Hematopoietic multipotent progenitor cell treated with erythropoietin and hydrocortisone succinate and interleukin-3 and kit ligand, for 17 days (in vitro differentiated cells): ENCODE measurements around the gene HIF3A.
"Not testable (repeated sequence)": the region's sequence is repeated elsewhere in the genome, so short reads cannot be mapped to it uniquely, and the experiment has no call there.

Source experiments
- DNase-seq: peaks from one replicate; pipeline ENCODE4 v3.0.0-alpha.2; 2015; ENCODE audit warnings: low spot score

The HIF3A gene

DNA sequence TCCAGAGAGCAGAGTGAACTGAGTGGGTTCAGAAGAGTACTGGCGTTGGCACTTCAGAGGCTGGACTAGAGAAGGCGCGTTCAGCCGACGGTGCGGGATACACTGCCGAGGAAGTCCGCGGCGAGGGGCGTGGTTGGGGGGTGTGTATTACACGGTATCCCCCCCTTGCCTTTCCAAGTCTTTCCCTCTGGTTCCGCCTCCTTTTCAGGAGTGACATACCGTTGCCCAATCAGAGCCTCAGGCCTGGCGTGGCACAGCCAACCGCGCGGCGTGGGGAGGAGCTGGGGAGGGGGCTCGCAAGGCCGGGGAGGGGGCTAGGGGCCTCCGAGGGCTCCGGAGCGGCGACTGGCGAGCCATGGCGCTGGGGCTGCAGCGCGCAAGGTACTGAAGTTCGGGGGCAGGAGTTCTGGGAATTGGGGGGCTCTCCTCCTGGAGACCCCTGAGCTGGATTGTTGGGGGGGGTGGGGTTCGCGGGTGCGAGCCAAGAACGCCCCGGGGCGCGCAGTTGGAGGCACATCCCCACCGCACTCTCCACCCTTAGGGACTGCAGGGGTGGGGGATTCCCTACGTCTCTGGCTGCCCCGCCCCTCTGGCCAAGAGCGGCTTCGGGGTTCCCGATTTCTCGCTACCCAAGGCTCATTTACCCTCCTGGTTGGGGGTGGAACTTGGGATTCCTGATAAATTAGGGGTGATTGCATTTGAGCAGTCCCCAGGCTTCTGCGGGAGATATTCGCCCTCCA, at the start of gene HIF3A:
HIF3A (plus strand) TSS at position 321 of the 740 bp plus-strand sequence; CDS start at position 356, 35 bp downstream.
- DNase-seq: no peak

DNA sequence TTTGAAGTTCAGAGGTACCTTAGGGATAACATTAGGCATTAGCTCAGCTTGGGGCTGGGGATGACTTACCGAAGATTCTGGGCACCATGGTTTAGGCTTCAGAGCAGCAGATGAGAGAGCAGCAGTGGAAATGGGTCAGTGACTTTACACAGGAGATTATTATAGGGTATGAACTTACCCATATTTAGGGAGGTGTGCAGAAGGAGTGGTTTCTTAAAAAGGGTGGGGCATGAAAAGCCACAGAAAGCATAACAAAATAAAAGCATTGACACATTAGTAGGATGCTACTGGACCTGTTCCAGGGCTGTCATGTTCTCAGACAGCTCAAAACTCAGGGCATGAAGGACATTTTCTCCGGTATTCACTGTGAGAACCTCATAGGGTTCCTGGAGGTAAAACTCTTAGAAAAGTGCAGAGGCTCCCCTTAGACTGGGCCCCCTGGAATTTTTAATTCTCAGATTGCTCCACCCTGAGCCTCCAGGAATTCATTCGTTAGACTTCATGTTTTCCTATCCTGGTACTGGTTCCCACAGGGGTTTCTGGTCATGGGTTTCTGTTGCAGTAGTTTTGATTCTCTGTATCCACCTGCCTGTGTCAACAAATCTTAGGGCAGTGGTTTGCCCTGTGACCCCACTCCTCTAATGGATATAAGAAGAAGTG, 46.6 kb upstream of the HIF3A start:
- DNase-seq: no peak

DNA sequence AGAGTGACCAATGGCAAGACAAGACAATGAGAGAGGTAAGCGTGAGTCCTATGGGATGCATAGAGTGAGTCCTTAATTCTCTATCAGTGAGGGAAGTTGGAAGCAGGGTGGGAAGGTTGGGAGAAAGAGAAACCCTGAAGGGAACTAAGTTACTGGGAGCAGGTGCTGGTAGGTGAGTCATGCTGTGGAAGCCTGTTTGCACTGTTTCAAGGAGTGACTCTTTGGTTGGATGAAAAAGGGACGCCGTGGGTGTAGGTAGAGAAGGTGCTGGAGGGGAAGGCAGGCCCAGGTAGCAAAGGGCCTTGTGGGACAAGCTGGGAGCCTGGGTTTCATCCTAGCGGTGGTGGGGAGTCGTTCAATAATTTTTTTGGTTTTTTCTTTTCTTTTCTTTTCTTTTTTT, 45.4 kb upstream of the HIF3A start:
- no peak for DNase-seq

DNA sequence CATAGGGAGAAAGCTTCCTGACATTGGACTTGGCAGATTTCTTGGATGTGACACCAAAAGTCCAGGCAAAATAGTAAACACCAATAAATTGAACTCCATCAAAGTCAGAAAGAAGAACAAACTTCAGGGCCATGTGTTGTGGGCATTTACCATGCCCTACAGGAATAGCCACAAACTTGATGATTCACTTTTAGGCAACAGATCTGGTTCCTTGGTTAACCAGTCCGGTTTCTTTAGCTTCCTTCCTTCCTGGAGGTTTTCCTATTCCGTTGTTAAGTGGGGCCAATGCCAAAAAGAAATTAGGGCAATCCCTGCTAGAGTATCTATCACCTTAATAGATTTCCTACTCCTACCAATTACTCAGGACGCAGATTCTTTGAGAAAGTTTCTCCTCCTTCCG, 42.1 kb upstream of the HIF3A start:
- no peak for DNase-seq

DNA sequence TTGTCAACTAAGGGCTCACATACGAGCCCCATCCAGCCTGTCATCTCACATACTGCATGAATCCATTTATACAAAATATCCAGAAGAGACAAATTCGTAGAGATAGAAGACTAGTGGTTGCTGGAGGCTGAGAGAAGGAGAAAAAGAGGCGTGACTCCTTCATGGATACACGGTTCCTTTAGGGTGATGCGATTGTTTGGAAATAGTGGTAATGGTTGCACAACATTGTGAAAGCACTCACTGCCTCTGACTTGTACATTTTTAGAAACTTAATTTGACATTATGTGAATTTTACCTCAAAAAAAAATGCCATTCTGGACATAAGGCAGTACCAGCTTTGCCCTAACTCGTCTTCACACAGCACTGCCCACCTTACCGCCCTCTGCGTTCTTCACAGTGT, 40.0 kb upstream of the HIF3A start:
- DNase-seq: no peak

DNA sequence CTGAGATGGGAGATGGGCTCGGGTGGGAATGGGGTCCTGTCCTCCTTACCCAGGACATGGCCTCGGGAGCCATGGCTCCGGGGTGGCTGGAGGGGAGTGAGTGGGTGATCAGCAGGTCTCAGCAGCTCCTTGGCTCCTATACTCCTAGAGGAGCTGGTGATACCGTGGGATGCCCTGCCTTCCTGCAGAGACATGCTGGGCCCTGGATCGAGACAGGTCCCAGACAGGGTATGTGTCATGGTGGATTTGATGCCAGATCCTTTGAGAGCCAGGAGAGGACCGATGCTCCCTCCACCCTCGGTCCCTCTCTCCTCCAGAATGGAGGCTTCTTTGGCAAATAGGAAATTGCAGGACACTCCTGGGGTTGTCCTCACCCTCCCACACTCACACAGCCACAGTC, 35.3 kb upstream of the HIF3A start:
- DNase-seq: not testable (repeated sequence)

DNA sequence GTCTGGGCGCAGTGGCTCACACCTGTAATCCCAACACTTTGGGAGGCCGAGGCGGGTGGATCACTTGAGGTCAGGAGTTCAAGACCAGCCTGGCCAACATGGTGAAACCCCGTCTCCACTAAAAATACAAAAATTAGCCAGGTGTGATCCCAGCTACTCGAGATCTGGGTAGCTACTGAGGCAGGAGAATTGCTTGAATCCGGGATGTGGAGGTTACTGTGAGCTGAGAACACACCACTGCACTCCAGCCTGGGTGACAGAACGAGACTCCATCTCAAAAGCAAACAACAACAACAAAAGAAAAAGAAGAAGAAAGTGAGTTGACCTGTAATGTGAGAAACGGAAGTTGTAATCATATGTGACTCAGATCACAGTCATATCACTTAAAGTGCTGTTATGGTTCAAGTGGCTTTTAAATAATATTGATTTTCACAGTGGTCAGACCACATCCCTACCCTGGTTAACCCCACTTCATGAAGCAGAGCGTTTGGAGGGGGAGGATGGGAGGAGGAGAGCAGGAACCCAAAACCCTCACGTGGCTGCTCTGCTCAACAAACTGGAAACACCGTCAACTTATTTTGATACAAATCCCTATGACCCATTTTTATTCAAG, 34.1 kb upstream of the HIF3A start:
- not testable (repeated sequence) for DNase-seq

DNA sequence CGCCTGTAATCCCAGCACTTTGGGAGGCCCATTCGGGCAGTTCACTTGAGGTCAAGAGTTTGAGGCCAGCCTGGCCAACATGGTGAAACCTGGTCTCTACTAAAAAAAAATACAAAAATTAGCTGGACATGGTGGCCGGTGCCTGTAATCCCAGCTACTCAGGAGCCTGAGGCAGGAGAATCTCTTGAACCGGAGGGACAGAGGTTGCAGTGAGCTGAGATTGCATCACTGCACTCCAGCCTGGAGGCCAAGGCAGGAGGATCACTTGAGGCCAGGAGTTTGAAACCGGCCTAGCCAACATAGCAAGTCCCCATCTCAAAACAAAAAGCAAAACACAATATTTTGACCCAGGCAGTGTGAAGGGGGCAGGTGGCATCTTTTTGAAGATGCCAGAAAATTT, 32.0 kb upstream of the HIF3A start:
- DNase-seq: not testable (repeated sequence)

DNA sequence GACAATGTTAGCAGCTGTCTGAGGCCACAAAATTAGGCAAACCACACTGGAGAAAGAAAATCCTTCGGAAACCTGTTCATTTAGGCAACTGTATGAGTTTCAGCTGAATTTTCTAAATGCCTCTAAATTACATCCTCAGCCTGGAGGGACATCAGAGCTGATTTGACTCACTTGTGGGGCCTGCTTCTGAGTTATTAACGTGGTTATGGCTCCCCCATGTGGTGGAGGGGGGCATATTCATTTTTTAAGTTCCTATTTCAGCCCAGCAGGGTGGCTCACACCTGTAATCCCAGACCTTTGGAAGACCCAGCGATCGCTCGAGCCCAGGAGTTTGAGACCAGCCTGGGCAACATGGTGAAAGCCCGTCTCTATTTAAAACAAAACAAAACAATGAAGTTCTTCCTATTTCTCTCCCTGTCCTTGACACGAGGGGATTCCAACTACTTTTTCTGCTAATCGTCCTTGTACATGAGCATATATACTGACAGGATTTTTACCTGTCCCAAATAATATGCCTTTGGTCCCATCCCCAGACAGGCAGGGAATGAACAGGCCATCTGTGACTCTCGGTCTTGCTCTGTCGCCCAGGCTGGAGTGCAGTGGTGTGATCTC, 31.5 kb upstream of the HIF3A start:
- DNase-seq: peak; percentile 76

DNA sequence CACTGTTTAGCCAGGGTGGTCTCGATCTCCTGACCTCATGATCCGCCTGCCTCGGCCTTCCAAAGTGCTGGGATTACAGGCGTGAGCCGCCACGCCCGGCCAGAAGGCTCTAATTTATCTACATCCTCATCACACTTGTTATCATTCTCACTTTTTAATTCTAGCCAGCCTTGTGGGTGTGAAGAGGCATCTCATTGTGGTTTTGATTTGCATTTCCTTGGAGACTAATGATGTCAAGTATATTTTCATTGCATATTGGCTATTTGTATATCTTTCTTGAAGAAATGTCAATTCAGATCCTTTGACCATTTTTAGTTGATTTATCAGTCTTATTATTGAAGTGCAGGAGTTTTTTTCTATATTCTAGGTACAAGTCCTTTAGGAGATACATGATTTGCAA, 27.7 kb upstream of the HIF3A start:
- no peak for DNase-seq

DNA sequence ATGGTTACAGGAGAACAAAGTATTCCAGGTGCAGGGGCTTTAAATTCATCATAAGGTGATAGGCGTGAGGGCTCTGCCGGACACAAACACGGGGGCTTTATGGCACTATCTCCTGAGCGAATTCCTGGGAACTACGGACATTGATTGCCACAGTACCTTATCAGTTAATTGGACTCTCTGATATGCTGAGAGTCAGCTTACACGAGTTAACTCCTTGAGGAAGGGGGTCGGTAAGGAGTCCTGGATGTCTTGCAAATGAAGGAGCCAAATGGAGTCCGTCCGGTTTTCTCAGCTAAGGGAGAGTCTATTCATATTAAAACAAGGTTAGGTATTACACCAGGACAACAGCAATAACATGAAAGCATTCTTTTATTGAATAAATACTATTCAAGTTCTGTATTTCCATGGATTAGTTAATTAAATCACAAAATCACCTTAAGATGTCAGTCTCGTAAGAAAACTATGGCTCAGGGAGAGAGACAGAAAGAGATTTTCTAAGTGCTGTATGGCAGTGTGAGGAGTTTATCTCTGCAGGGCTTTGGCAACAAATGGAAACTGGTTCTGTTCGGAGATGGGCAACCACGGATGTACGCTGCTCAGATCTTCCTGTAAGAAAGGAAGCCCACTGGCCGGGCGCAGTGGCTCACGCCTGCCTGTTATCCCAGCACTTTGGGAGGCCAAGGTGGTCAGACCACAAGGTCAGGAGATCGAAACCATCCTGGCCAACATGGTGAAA, 26.2 kb upstream of the HIF3A start:
- DNase-seq: no peak

DNA sequence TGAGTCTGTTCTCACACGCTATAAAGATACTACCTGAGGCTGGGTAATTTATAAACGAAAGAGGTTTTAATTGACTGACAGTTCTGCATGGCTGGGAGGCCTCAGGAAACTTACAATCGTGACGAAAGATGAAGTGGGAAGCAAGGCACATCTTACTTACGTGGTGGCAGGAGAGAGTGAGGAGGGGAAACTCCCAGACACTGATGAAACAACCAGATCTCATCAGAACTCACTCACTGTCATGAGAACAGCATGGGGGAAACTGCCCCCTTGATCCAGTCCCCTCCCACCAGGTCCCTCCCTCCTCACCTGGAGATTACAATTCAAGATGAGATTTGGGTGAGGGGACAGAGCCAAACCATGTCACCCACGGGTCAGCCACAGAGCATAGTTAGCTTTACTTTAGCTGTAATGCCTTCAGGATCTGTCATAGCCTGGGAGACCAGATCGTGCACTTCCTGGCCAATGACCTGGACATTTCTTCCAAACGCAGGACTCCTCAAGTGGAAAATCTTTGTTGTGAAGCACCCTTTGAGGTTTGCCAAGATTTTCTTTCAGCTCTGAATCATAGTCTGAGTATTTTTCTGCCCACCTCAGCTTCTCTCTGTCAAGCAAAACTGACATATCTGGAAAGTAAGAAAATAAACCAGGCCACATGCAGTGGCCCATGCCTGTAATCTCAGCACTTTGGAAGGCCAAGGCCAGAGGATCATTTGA, 25.2 kb upstream of the HIF3A start:
- DNase-seq: no peak

DNA sequence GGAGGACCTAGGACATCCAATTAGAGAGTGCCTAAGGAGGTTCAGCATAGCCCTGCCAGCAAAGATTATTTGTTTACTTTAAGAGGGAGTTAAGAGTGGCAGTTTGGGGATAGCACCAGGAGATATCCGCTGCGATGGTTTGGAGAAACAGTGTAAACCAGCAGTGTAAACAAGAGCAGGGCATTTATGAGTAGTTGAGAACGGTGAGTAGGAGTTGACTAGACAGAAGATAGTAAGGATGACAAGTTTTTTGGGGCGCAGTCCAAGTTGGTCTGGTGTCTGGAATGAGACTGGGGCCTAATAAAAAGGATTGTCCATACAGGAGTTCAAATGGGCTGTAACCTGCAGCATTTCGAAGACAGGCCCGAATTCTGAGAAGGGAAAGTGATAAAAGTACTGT, 22.9 kb upstream of the HIF3A start:
- not testable (repeated sequence) for DNase-seq

DNA sequence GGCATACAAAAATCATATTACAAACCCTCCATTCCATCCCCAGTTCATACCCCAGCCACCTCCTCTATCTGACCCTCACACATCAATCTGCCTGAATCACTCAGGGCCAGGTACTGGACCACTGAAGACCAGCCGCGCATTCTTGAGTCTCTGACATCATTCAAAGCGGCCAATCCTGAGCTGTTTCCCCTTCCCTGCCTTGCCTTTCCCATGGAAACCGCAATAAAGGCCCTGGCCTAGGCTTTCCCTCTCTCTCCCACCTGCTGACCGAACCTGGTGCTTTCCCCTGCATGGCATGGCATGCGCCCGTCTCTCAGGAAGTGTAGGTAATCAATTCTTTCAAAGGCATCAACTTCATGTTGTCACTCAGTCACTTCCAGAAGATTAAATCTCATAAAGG, 17.7 kb upstream of the HIF3A start:
- no peak for DNase-seq

DNA sequence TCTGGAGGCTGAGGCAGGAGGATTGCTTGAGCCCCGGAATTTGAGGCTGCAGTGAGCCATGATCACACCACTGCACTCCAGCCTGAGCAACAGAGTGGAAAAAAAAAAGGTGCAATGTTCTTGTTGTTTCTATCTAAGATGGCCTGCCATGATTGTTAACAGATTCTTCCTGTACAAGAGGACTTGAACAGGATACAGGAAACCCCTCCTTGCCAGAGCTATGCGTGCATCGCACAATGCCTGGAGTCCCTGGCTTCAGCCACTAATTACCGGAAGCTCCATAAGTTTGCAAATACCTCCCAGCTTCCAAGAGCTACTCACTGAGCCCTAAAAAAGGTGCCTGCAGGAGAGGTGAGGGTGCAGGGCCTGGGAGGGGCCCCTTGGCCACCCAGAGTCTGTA, 13.1 kb upstream of the HIF3A start:
- DNase-seq: no peak

DNA sequence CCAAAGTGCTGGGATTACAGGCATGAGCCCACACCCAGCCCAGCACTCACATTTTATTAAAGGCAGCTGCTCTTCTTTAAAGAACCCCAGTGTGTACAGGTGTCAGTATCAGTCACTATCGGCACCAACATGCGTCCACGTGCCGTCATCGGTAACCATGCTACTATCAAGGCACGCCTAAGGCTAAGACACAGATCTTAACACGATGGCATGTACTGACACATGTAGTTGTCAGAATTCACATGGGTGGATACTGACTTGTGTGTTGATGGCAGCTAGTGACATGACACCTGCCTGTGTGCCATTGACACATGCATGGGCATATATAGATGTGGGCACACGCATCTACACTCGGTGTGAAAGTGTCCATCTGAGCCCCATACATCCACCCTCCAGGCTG, 12.2 kb upstream of the HIF3A start:
- no peak for DNase-seq

DNA sequence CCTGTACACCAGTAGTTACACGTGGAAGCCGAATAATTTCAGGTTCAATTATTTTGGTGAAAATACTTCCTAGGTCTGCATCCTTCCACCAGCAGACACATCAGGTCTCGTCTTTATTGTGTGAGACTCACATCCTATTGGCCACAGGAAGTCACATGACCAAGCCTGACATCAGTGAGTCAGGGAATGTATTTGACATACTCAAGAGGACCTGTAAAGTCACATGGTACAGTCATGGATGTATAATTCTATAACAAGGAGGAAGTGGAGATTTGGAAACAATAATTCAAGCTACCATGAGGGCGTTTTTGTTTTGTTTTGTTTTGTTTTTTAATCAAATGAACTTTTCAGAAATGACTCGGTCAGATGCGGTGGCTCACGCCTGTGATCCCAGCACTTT, 9.3 kb upstream of the HIF3A start:
- DNase-seq: no peak

DNA sequence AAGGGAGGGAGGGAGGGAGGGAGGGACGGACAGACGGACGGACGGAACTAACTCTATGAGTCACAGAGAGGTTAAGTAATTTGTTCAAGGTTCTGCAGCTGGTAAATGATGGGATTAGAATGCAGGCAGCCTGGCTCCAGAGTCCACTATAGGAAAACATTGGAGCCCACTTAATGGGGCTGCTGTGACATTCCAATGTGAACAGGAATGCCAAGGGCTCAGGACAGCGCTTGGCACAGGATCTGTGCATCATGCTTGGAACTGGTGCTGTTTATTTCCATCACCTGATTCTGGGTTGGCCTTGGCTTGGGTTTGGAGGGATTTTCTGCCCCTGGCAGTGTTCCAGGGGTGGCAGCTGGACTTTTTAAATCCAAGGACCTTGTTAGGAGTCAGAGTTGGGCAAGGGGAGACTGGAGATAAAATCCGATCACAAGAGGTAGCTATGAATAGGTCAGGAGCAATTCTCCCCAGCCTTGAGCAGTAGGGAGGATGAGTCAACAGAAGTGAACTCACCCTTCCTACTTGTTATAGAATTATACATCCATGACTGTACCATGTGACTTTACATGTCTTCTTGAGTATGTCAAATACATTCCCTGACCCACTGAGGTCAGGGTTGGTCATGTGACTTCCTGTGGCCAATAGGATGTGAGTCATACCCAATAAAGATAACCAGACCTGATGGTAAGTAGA, 7.8 kb upstream of the HIF3A start:
- DNase-seq: no peak

DNA sequence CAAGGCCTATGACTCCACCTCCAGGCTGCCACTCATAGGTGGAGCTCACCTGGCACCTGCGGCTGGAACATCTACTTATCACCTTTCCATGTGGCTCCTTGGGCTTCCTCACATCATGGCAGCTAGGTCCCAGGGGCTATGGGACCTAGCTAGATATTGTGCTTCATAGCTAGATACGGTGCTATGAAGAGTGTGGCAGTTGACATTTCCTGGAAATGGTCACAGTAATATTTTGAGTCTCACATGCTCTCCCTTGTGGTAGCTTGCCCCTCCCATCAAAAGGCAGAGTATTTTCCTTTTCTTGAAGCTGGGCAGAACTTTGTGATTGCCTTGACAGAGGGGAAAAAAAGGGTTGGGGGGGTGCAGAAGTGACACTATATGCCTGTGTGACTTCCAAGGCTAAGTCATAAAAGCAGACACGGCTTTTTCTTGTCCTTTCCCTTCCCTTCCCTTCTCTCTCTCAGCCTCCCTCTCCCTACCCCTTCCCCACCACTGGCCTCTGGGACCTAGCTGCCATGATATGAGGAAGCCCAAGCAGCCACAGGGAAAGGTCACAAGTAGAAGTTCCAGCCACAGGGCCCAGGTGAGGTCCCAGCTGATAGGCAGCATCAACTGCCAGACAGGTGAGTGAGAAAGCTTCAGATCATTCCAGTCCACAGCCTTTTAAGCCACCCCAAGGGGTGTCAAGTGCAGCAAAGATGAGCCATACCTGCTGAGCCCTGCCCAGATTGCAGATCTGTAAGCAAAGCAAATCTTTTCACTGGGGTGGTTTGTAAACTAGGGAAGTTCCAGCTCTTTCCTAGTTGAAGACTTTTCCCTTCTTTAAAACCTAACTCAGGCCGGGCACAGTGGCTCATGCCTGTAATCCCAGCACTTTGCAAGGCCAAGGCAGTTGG, 6.9 kb upstream of the HIF3A start:
- no peak for DNase-seq

DNA sequence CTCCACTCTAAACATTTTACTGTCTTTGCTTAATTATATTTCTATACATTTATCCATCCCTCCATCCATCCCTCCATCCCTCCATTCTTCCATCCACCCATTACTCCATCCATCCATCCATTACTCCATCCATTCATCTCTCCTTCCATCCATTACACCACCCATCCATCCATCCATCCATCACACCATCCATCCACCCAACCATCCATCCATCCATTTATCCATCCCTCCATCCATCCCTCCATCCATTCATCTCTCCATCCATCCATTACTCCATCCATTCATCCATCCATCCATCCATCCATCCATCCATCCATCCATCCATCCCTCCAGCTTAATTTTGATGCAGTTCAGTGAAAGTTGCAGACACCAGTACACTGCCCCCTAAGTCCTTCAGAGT, 5.0 kb upstream of the HIF3A start:
- no peak for DNase-seq
